PC-3 (cell line): ENCODE measurements around the gene PHKB. TPM values are rescaled to one million over a fixed set of nuclear protein-coding genes. Genes with fewer than 3 reads are reported as not detected.

Experiments used
- ATAC-seq: fragments of 200-7000 bp; cut with Tn5 transposase; 2 replicates; pipeline ENCODE4 v1.9.1; 2020; ENCODE audit warnings: mild to moderate bottlenecking, moderate library complexity
- BruUV-seq: library from RNA; stranded (reverse); fragments of 400-500 nt; replicated peaks from 2 replicates; lab custom pipeline; 2021; lab: Mats Ljungman, UMichigan
- CTCF ChIA-PET: fragments of 300-600 bp; sonication (Branson Sonifier 250); formaldehyde crosslinking; loops from one replicate; lab custom pipeline; 2022; ENCODE audit warnings: antibody characterized with exemption; lab: Charles Lee
- POLR2A ChIA-PET: fragments of 300-600 bp; sonication (Branson Sonifier 250); formaldehyde crosslinking; loops from one replicate; lab custom pipeline; 2022; ENCODE audit warnings: antibody characterized with exemption; ENCODE audit not compliant: unreplicated experiment; lab: Charles Lee
- DNase-seq: peaks from one replicate; pipeline ENCODE4 v3.0.0-alpha.2; 2015
- H2AFZ ChIP-seq: fragments of 300-600 bp; sonication (generic); 2 replicates; pipeline ENCODE4 v1.6.0; 2016; ENCODE audit warnings: antibody characterized with exemption, low read length
- H3F3A ChIP-seq: fragments of 300-600 bp; sonication (generic); one replicate; pipeline ENCODE4 v1.6.0; 2017; ENCODE audit warnings: antibody characterized with exemption, low read length, control low read depth, mild to moderate bottlenecking; ENCODE audit not compliant: unreplicated experiment
- H3K27ac ChIP-seq: fragments of 300-600 bp; sonication (generic); 2 replicates; pipeline ENCODE4 v1.5.1; 2016; ENCODE audit warnings: mild to moderate bottlenecking, low read length
- H3K27me3 ChIP-seq: fragments of 300-600 bp; sonication (generic); 2 replicates; pipeline ENCODE4 v1.6.1; 2016; ENCODE audit warnings: low read length, mixed read lengths
- H3K36me3 ChIP-seq: fragments of 300-600 bp; sonication (generic); 2 replicates; pipeline ENCODE4 v1.6.1; 2016; ENCODE audit warnings: low read depth, mixed run types, low read length, mixed read lengths
- H3K4me1 ChIP-seq: fragments of 300-600 bp; sonication (generic); 2 replicates; pipeline ENCODE4 v1.5.1; 2016; ENCODE audit warnings: low read length; ENCODE audit not compliant: insufficient read depth
- H3K4me2 ChIP-seq: fragments of 300-600 bp; sonication (generic); 2 replicates; pipeline ENCODE4 v1.6.0; 2016; ENCODE audit warnings: low read length
- H3K4me3 ChIP-seq: fragments of 300-600 bp; sonication (generic); 2 replicates; pipeline ENCODE4 v1.5.1; 2016; ENCODE audit warnings: mild to moderate bottlenecking, low read length, mixed read lengths
- H3K79me2 ChIP-seq: fragments of 300-600 bp; sonication (generic); 2 replicates; pipeline ENCODE4 v1.6.1; 2017; ENCODE audit warnings: low read length, mixed read lengths
- H3K9ac ChIP-seq: fragments of 300-600 bp; sonication (generic); 2 replicates; pipeline ENCODE4 v1.6.0; 2016; ENCODE audit warnings: mild to moderate bottlenecking, low read length
- H3K9me2 ChIP-seq: fragments of 300-600 bp; sonication (generic); replicated peaks from 2 replicates; pipeline ENCODE4 v1.6.1; 2016; ENCODE audit warnings: mixed run types, low read length, mixed read lengths
- H3K9me3 ChIP-seq: fragments of 300-600 bp; sonication (generic); 2 replicates; pipeline ENCODE4 v1.6.1; 2016; ENCODE audit warnings: low read length, mixed read lengths
- H4K20me1 ChIP-seq: fragments of 300-600 bp; sonication (generic); 2 replicates; pipeline ENCODE4 v1.6.1; 2016; ENCODE audit warnings: low read length, mixed read lengths
- CTCF ChIP-seq: fragments of 300-600 bp; sonication (generic); conservative IDR thresholded peaks from 2 replicates; pipeline ENCODE4 v1.5.1; 2017; ENCODE audit warnings: antibody characterized with exemption, low read depth, mild to moderate bottlenecking, low read length
- EZH2 ChIP-seq: fragments of 300-600 bp; sonication (generic); IDR thresholded peaks from one replicate; pipeline ENCODE4 v1.6.1; 2017; ENCODE audit warnings: antibody characterized with exemption, mild to moderate bottlenecking, low read length; ENCODE audit not compliant: unreplicated experiment
- EZH2phosphoT487 ChIP-seq: fragments of 300-600 bp; sonication (generic); IDR thresholded peaks from 2 replicates; pipeline ENCODE4 v1.6.1; 2018; ENCODE audit warnings: mild to moderate bottlenecking, antibody characterized with exemption, low read length, borderline replicate concordance
- intact Hi-C: fragments of 100-400 bp; cut with micrococcal nuclease; formaldehyde crosslinking; loops from 2 replicates; pipeline ENCODE4 v1.9.0; 2023
- total RNA-seq: library from RNA; depleted of rRNA; stranded (reverse); fragments of >200 nt; gene quantifications from 2 replicates; pipeline ENCODE4 v1.2.3, GENCODE V29; 2014

The PHKB gene
- total RNA-seq, 1 experiment from 2014 or later: 31.8 TPM

DNA sequence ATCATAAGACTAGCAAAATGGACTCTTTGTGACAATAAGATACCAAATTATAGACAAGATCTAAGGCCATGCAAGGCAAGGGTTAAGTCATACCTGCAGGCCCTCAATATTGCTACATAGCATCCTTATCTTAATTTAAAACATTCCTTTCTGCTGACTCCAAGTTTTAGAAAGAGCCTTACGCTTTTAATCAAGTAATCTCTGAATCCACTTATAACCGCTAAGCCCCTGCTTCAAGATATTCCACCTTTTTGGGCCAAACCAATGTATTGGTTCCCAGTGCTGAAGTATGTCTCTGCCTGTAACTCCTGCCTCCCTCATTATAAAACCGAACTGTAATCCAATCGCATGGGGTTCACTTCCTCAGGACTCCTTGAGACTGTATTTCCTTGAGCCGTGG lies 255.4 kb downstream of the PHKB start:
- Histone ChIP-seq H3K4me2 (no peak overlapping the region), H3K27ac (no peak overlapping the region), H3K4me1 (peaks cover 34% of the 10 kb centered on the region), H3K9ac (no peak overlapping the region), H3K4me3 (no peak overlapping the region), H2AFZ (no peak overlapping the region), H3K9me3 (no peaks in the 10 kb centered on the region), H3K79me2 (no peaks in the 10 kb centered on the region), H3K36me3 (no peaks in the 10 kb centered on the region), H3K9me2 (no peaks in the 10 kb centered on the region), H3K27me3 (no peaks in the 10 kb centered on the region), H3F3A (no peaks in the 10 kb centered on the region), H4K20me1 (no peaks in the 10 kb centered on the region)
- no peak for TF ChIP-seq EZH2phosphoT487
- DNase-seq: no peak
- ChIA-PET POLR2A (no interaction called here), CTCF (no interaction called here)
- intact Hi-C loops: no loop called here
- ATAC-seq: no peak
- BruUV-seq: no TSS peak

GRCh38 chr16:47719713-47720112 lies 258.6 kb downstream of the PHKB start:
- H3K4me1 ChIP-seq: peaks cover 11% of the 10 kb centered on the region; the same call in 1 of the 2 replicates
- H3K4me2 ChIP-seq: no peak overlapping the region
- H3K9ac ChIP-seq: no peak overlapping the region
- H3K9me2 ChIP-seq: no peaks in the 10 kb centered on the region
- no peaks in the 10 kb centered on the region for H3F3A ChIP-seq
- no peak overlapping the region for H2AFZ ChIP-seq
- no TSS peak for BruUV-seq
- H3K27ac ChIP-seq: no peak overlapping the region
- TF ChIP-seq EZH2 (no peak), CTCF (no peak), EZH2phosphoT487 (no peak)
- no peak for ATAC-seq
- no peaks in the 10 kb centered on the region for H3K79me2 ChIP-seq
- H3K36me3 ChIP-seq: no peaks in the 10 kb centered on the region
- POLR2A ChIA-PET: no interaction called here
- H3K9me3 ChIP-seq: no peaks in the 10 kb centered on the region
- no peak overlapping the region for H3K4me3 ChIP-seq
- H4K20me1 ChIP-seq: no peaks in the 10 kb centered on the region
- CTCF ChIA-PET: no interaction called here
- intact Hi-C loops: no loop called here
- no peak for DNase-seq
- no peaks in the 10 kb centered on the region for H3K27me3 ChIP-seq

GRCh38 chr16:47721006-47721637 lies 260.0 kb downstream of the PHKB start:
- no peaks in the 10 kb centered on the region for H4K20me1 ChIP-seq
- ChIA-PET POLR2A (no interaction called here), CTCF (no interaction called here)
- H3K4me1 ChIP-seq: peaks cover 11% of the 10 kb centered on the region; the same call in 1 of the 2 replicates
- no peak overlapping the region for H3K27ac ChIP-seq
- no peak overlapping the region for H3K4me3 ChIP-seq
- H3K4me2 ChIP-seq: no peak overlapping the region
- no TSS peak for BruUV-seq
- H3F3A ChIP-seq: no peaks in the 10 kb centered on the region
- peak; percentile 33 for DNase-seq
- no peaks in the 10 kb centered on the region for H3K9me2 ChIP-seq
- no peak for TF ChIP-seq EZH2
- no peak for TF ChIP-seq EZH2phosphoT487
- TF ChIP-seq CTCF: no peak
- H3K9me3 ChIP-seq: no peaks in the 10 kb centered on the region
- H3K79me2 ChIP-seq: no peaks in the 10 kb centered on the region
- no peaks in the 10 kb centered on the region for H3K36me3 ChIP-seq
- no peaks in the 10 kb centered on the region for H3K27me3 ChIP-seq
- ATAC-seq: no peak
- intact Hi-C loops: no loop called here
- H3K9ac ChIP-seq: no peak overlapping the region
- no peak overlapping the region for H2AFZ ChIP-seq
